ENCODE results near the gene KRT6B.

KRT6B gene

GRCh38 chr12:52432559-52433207 lies 19.3 kb downstream of the KRT6B start:
- ChIA-PET CTCF (no interaction called here), POLR2A (no interaction called here)
- H3K4me3 ChIP-seq (ENCODE audit: low read depth, low read length): no peak overlapping the region
- no peak for DNase-seq (ENCODE audit: low read depth, low spot score)
- TF ChIP-seq CTCF (IDR thresholded peaks at IDR 0.05; ENCODE audit: insufficient read depth, low read length, missing control alignments): no peak

- CTCF ChIA-PET: interaction anchor here (1.2 to 1.5 kb wide), 3 partner anchors 11 to 149 kb away, joined by 3 to 8 read pairs (median 3); no protein-coding TSS in a partner anchor
- no peak overlapping the region for H3K4me3 ChIP-seq (ENCODE audit: low read depth, low read length)
- TF ChIP-seq CTCF (IDR thresholded peaks at IDR 0.05; ENCODE audit: insufficient read depth, low read length, missing control alignments): no peak
- no peak for DNase-seq (ENCODE audit: low read depth, low spot score)
- POLR2A ChIA-PET: no interaction called here
These were observed 23.8 kb downstream of the KRT6B start for GRCh38 chr12:52428121-52428520.

GRCh38 chr12:52427083-52427482 lies 24.9 kb downstream of the KRT6B start:
- H3K4me3 ChIP-seq (ENCODE audit: low read depth, low read length): no peak overlapping the region
- TF ChIP-seq CTCF (IDR thresholded peaks at IDR 0.05; ENCODE audit: insufficient read depth, low read length, missing control alignments): no peak
- CTCF ChIA-PET: interaction anchor here (1.0 to 1.5 kb wide), 4 partner anchors 10 to 148 kb away, joined by 3 to 8 read pairs (median 3); no protein-coding TSS in a partner anchor
- POLR2A ChIA-PET: no interaction called here
- no peak for DNase-seq (ENCODE audit: low read depth, low spot score)

GRCh38 chr12:52426034-52426433 lies 25.9 kb downstream of the KRT6B start:
- DNase-seq (ENCODE audit: low read depth, low spot score): no peak
- POLR2A ChIA-PET: no interaction called here
- no peak for TF ChIP-seq CTCF (IDR thresholded peaks at IDR 0.05; ENCODE audit: insufficient read depth, low read length, missing control alignments)
- CTCF ChIA-PET: no interaction called here
- H3K4me3 ChIP-seq (ENCODE audit: low read depth, low read length): no peak overlapping the region

- no peak for TF ChIP-seq CTCF (IDR thresholded peaks at IDR 0.05; ENCODE audit: insufficient read depth, low read length, missing control alignments)
- H3K4me3 ChIP-seq (ENCODE audit: low read depth, low read length): no peak overlapping the region
- DNase-seq (ENCODE audit: low read depth, low spot score): no peak
- ChIA-PET CTCF (no interaction called here), POLR2A (no interaction called here)
These were observed 26.5 kb downstream of the KRT6B start for GRCh38 chr12:52425466-52425865.

GRCh38 chr12:52423661-52424500 lies 28.1 kb downstream of the KRT6B start:
- DNase-seq (ENCODE audit: low read depth, low spot score): no peak
- no peak for TF ChIP-seq CTCF (IDR thresholded peaks at IDR 0.05; ENCODE audit: insufficient read depth, low read length, missing control alignments)
- CTCF ChIA-PET: no interaction called here
- no peak overlapping the region for H3K4me3 ChIP-seq (ENCODE audit: low read depth, low read length)
- POLR2A ChIA-PET: no interaction called here
